GM21360 (cell line): Measurements from ENCODE around the gene CAMKMT.
"Not testable (repeated sequence)": the region's sequence is repeated elsewhere in the genome, so short reads cannot be mapped to it uniquely, and the experiment has no call there.

Source experiments
- ATAC-seq: cut with Tn5 transposase; IDR thresholded peaks from one replicate; pipeline ENCODE4 v1.9.1; 2021; ENCODE audit warnings: mild to moderate bottlenecking, moderate library complexity; ENCODE audit not compliant: unreplicated experiment

Gene CAMKMT

DNA sequence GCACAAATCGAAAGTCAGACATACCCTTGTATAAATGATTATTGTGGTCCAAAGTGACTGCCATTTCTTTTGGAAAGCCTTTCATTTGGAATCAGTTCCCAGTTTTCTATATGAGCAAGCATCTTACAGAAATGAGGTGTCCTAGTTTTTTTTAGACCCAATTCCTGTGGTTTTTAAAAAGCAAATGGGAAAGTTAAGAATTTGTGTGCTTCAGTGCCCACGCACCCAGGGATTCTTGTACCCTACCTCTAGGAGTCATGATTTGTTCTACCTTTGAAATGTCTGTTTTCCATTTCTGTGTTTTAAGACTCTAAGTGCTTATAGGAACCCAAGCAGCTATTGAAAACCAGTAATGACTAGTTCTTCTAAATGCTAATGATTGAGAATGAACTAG, 218.1 kb downstream of the CAMKMT start:
- ATAC-seq: no peak

- no peak for ATAC-seq
Measured at GRCh38 chr2:44580875-44581515, 219.2 kb downstream of the CAMKMT start.

GRCh38 chr2:44582363-44583008, 220.7 kb downstream of the CAMKMT start:
- ATAC-seq: no peak

DNA sequence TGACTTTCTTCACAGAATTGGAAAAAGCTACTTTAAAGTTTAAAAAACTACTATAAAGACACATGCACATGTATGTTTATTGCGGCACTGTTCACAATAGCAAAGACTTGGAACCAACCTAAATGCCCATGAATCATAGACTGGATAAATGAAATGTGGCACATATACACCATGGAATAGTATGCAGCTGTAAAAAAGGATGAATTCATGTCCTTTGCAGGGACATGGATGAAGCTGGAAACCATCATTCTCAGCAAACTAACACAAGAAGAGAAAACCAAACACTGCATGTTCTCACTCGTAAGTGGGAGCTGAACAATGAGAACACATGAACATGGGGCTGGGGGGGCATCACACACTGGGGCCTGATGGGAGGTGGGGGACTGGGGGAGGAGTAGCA, 233.9 kb downstream of the CAMKMT start:
- ATAC-seq: not testable (repeated sequence)

DNA sequence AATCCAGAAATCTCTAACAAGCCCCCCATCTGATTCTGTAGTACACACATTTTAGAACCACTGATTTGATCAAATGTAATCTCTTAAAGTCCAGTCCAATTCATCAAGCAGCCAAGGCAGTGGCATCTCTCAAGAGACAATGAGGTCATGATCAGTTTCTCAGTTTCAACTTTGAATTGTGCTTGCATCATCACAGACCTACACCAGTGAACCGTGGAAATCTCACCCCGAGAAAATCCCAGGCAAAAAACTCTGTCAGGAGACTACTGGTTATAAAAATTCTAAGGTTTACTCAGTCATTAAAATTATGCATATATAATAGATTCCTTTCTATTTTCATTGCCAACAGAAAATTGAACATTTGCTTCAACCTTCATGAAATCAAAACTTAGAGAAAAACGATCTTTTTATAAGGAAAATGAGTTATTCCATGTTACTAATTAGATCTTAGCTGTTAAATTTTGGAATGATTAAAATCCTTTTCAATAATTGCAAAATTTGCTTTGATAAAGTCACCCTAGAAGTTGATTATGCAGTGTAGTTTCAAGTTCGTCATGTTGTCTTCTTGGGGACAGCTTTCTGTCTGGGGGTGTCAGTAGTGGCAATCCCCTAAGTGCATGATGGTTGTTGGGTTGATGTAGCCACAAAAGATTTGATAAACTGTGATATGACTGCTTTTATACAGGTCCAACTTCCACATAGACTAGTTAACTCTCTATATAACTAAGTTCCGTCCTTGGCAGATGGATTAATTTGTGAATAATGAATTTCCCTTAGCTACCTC, 235.0 kb downstream of the CAMKMT start:
- peak; percentile 67 for ATAC-seq

GRCh38 chr2:44598330-44599119, 236.8 kb downstream of the CAMKMT start:
- ATAC-seq: no peak

DNA sequence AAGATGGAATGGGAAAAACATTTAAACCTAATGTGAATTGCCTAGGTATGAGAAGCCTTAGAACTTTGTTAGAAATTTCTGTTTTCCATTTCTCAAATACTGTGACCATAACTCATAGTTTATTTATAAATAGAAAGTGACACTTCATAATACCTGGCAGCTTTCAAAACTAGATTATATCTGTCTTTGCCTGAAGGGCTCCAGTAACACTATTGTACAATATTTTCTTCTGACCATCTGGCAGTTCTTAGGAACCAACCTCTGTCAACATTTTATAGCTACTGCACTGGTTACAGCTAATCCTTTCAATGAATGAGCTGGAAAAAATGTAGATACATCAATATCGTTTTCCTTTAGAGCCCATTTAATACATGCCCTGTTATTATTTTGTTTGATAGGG, 237.4 kb downstream of the CAMKMT start:
- ATAC-seq: peak; percentile 47

- ATAC-seq: no peak
Measured at GRCh38 chr2:44602446-44602845, 240.7 kb downstream of the CAMKMT start.

DNA sequence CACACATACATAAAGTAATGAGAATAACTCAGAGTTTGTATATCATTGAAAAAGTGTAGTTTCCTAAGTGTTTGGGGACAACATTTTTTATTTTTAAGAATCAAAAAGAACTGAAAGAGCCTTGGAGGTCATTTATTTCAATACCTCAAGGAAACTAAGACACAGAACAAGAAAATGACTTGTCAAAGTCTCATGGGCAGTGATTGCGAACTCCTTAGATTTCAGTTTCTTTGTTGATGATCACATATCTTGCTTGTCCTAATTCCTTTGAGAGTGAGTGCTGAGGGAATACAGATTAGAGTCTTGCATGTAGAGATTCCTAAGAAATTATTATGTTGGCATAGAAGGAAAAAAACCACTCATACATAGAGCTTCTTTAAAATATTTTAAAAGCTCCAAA, 243.8 kb downstream of the CAMKMT start:
- ATAC-seq: no peak

GRCh38 chr2:44612276-44612675, 250.5 kb downstream of the CAMKMT start:
- ATAC-seq: no peak

GRCh38 chr2:44614940-44615339, 253.2 kb downstream of the CAMKMT start:
- ATAC-seq: no peak

- no peak for ATAC-seq
Measured at GRCh38 chr2:44615950-44616518, 254.3 kb downstream of the CAMKMT start.

DNA sequence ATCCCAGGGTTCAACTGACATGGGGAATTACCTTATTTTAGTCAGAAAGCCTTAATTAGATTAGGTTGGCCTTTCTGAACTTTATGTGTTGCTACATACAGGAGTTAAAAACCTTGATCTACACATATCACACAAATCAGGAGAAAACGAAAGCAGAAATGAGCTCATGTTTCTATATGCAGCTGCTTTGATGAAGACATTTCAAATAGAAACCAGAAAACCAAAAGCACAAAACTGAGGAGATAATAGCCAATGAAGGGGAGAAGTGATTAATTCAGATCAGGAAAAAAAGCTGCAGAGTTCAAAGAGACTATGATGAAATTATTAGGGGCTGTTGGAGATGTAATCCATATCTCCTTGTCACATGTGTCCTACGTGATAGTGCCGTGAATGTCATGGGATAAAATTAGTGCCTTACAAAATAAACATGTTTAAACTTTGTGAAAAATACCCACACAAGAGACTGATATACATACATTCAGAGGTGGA, 255.0 kb downstream of the CAMKMT start:
- ATAC-seq: peak; percentile 53

- no peak for ATAC-seq
Measured at GRCh38 chr2:44618251-44619023, 256.7 kb downstream of the CAMKMT start.

DNA sequence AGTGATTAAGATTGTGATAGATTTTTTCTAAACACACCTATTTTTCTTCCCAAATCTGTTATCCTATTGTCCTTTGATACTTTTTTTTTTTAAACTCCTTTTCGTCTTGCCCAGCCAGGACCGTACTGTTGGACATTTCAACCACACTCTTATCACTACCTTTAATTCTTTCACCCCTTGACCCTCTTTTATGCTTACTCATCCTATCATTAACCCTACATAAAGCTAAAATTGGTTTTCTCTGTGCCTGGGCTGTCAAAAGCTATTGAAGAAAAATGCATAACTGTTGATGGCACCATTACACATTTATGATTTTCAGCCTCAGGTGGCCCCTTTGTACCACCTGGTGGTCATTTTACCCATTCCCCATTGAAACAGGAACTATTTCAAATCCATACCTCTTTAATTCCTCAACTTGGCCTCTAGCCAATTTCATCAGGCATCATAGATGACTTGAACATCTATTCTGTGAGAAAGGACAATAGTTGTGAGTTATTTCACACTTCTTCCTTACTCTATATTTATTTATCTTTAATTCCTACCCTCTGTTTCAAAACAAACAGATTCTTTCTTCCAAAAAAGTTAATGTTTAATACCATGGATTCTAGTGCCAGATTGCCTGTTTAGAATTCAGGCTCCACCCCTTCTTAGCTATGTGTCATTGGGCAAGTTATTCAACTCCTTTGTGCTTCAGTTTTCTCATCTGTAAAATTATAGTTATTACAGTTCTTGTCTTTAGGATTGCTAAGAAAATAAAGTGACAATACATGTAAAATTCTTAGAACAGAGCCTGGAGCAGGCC, 258.6 kb downstream of the CAMKMT start:
- no peak for ATAC-seq

- ATAC-seq: no peak
Measured at GRCh38 chr2:44623622-44624351, 262.0 kb downstream of the CAMKMT start.

DNA sequence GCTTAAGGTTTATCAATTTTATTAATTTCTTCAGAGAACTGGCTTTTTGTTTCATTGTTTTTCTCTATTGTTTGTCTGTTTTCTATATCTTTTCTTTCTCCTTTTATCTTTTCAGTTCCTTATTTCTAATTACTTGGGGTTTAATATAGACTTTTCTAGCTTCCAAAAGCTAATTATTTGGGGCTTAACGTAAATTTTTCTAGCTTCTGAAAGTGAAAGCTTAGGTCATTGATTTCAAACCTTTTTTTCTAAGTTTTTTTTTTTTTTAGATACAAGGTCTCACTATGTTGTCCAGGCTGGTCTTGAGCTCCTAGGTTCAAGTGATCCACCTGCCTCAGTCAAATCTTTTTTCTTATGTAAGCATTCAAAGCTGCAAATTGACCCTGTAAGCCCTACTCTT, 266.6 kb downstream of the CAMKMT start:
- no peak for ATAC-seq

DNA sequence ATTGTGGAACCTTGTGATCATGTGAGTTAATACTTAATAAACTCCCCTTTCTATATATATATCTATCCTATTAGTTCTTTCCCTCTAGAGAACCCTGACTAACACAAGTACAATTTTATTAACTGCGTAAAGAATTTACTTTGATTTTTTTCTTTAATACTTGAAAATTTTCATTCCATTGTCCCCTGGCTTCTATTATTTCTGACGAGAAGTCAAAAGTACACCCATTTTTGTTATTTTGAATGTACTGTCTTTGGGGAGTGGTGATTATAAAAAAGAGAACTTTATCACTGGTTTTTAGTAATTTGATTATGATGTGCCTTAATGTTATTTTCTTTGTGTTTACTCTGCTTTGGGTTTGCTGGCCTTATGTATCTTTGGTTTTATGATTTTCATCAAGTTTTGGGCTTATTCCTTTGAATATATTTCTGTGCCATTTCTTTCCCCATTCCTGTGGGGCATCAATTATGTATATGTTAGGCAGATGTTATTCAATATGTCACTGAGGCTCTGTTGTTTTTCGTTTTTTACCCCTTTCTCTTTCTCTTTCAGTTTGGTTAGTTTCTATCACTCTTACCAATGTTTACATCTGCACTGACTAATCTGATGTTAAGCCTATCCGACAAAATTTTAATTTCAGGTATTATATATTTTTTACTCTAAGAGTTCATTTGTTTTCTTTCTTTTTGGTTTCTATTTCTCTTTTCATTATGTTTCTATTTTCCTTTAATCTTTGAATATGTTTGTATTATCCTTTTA, 271.4 kb downstream of the CAMKMT start:
- ATAC-seq: no peak
